PC-9 (cell line): ENCODE data around the gene RHOBTB1.

Experiments
- CTCF ChIP-seq: fragments of 200-600 bp; sonication (generic); conservative IDR thresholded peaks from 2 replicates; pipeline ENCODE4 v1.6.1; 2017; ENCODE audit warnings: mixed run types, antibody characterized with exemption, mild to moderate bottlenecking, moderate library complexity
- EZH2 ChIP-seq: fragments of 200-600 bp; sonication (generic); IDR thresholded peaks from 2 replicates; pipeline ENCODE4 v1.8.0; 2017; ENCODE audit warnings: antibody characterized with exemption, low read depth

- TF ChIP-seq EZH2 (no peak), CTCF (no peak)
Measured at GRCh38 chr10:60845038-60845437, 98.9 kb downstream of the RHOBTB1 start.
